Brain microvascular endothelial cell (primary cell): ENCODE data around the gene FBLN7.

Experiments used
- DNase-seq: peaks from one replicate; pipeline ENCODE4 v3.0.0-alpha.2; 2020
- H3K27ac ChIP-seq: fragments of 250-450 bp; sonication (Bioruptor Pico); 2 replicates; pipeline ENCODE4 v1.5.1; 2020; ENCODE audit warnings: mild to moderate bottlenecking, moderate library complexity
- H3K27me3 ChIP-seq: fragments of 250-450 bp; sonication (Bioruptor Pico); replicated peaks from 2 replicates; pipeline ENCODE4 v1.5.1; 2020; ENCODE audit warnings: mild to moderate bottlenecking
- H3K36me3 ChIP-seq: fragments of 250-450 bp; sonication (Bioruptor Pico); replicated peaks from 2 replicates; pipeline ENCODE4 v1.5.1; 2020; ENCODE audit warnings: mild to moderate bottlenecking
- H3K4me3 ChIP-seq: 2 replicates; pipeline ENCODE4 v1.5.1; 2011; ENCODE audit warnings: low read depth, mild to moderate bottlenecking, control low read depth, low read length, moderate library complexity
- in situ Hi-C: cut with HindIII; loops from 2 replicates; pipeline ENCODE4 v1.10.0; 2017; ENCODE audit warnings: low sequenced_read_pairs, low pct_ligation_motif_present
- TF ChIP-seq, protein P1 (sequence below): IDR thresholded peaks from 2 replicates; pipeline ENCODE4 v1.5.1; 2011; ENCODE audit warnings: low read depth, mild to moderate bottlenecking, moderate library complexity, low read length, control low read depth, inconsistent platforms; ENCODE audit errors: missing control alignments

The FBLN7 gene

DNA sequence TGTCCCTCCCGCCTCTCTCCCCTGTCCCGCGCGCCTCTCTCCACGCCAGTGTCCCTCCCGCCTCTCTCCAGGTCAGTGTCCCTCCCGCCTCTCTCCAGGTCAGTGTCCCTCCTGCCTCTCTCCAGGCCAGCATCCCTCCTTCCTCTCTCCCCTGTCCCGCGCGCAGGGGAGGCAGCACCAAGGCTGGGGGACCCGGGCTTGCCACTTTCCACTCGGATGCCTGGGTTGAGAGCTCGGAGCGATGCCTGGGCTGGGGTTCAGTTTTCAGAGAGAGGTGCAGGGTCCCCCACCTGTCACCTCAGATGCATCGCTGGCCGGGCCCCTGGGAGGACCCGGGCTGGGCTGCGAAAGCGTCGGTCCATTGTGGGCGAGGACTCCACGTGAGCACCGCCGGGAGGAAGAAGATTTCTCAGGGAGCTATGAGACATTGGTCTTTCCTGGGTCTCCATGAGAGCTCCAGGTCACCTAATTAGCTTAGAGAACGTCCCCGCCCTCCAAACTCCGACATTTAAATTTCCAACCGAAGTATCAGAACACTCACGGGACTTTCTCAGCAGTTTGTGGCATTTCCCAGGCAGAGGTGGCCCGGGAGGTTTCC lies 2.1 kb downstream of the FBLN7 start:
- DNase-seq: no peak
- Histone ChIP-seq H3K36me3 (no peaks in the 10 kb centered on the region), H3K4me3 (no peak overlapping the region), H3K27ac (no peak overlapping the region), H3K27me3 (peaks cover 1% of the 10 kb centered on the region)
- TF ChIP-seq, protein P1, sequence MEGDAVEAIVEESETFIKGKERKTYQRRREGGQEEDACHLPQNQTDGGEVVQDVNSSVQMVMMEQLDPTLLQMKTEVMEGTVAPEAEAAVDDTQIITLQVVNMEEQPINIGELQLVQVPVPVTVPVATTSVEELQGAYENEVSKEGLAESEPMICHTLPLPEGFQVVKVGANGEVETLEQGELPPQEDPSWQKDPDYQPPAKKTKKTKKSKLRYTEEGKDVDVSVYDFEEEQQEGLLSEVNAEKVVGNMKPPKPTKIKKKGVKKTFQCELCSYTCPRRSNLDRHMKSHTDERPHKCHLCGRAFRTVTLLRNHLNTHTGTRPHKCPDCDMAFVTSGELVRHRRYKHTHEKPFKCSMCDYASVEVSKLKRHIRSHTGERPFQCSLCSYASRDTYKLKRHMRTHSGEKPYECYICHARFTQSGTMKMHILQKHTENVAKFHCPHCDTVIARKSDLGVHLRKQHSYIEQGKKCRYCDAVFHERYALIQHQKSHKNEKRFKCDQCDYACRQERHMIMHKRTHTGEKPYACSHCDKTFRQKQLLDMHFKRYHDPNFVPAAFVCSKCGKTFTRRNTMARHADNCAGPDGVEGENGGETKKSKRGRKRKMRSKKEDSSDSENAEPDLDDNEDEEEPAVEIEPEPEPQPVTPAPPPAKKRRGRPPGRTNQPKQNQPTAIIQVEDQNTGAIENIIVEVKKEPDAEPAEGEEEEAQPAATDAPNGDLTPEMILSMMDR: no peak
- in situ Hi-C loops: no loop called here

DNA sequence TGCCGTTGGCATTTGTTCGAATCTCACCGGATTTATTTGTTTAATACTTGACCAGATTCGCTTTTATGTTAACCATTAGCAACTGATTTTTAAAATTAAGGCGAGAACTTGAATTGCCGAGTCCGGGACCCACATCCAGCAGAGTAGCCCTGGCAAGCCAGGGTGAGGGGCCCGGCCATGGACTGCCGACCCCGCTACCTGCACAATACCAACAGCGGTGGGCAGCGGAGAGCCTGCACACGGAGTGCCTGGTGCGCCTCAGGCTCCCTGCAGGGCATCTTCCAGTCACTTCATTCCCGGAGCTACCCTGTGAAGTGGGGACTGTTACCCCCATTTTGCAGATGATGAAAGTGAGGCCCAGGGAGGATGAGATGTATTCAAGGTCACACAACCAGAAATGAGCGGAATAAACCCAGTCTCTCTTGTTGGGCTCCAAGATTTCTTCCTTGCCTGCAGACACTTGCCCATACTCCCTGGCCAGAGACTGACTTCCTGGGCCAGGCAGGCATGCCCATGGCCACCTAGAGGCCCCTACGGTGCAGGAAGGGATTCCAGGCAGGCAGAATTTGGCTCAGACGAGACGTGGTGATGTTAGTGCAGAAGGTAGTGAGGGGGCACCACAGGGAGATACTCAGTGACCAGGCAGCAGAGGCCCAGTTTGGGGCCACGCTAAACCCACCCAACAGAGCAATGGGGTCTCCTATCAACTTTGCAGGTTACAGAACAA lies 2.9 kb downstream of the FBLN7 start:
- Histone ChIP-seq H3K27ac (no peak overlapping the region), H3K27me3 (peaks cover 1% of the 10 kb centered on the region), H3K4me3 (no peak overlapping the region), H3K36me3 (no peaks in the 10 kb centered on the region)
- TF ChIP-seq, protein P1: no peak
- no peak for DNase-seq
- in situ Hi-C loops: no loop called here

DNA sequence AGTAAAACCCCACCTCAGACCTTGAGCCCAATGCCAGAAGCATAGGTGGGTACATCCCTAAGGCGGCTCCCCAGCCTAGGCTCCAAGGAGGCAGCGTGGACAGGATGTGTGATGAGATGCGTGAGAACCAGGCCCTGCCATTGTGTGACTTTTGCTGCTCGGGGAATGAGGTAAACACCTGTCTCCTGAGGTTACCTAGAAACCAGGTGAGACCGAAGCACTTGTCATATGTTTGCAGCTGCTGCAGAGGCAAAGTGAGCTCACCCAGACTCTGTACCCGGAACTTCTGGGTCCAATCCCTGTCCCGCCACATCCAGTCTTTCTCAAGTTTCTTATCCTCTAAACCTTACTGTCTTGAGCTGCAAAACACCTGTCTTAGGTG lies 3.4 kb downstream of the FBLN7 start:
- no peak overlapping the region for H3K4me3 ChIP-seq
- TF ChIP-seq, protein P1: no peak
- H3K27me3 ChIP-seq: peaks cover 1% of the 10 kb centered on the region
- H3K36me3 ChIP-seq: no peaks in the 10 kb centered on the region
- in situ Hi-C loops: no loop called here
- DNase-seq: no peak
- no peak overlapping the region for H3K27ac ChIP-seq

DNA sequence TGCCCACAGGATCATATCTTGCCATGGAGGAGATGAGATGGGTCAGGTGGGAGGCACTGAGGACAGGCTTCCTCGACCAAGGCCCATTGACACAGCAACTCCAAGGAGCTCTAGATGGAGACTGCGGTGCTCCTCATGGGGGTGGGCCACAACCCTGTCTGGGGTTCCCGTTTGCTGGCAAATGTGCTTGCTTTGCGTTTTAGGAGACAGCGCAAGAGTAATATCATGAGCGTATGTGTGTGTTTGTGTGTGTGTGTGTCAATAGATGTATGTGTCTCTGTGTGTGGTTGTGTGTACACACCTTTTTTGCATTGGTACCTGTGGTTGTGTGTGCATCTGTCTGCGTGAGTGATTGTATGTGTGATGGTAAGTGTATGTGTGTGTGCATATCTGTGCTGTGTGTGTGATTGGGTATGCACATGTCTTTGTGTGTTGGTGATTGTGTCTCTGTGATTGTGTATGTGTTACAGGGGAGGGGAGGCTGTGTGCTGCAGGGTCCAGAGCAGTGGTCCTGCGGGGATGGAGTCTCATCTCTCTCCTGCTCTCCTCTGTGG lies 4.4 kb downstream of the FBLN7 start:
- TF ChIP-seq, protein P1: no peak
- no peak for DNase-seq
- Histone ChIP-seq H3K27me3 (peaks cover 1% of the 10 kb centered on the region), H3K4me3 (no peak overlapping the region), H3K36me3 (no peaks in the 10 kb centered on the region), H3K27ac (no peak overlapping the region)
- in situ Hi-C loops: no loop called here

DNA sequence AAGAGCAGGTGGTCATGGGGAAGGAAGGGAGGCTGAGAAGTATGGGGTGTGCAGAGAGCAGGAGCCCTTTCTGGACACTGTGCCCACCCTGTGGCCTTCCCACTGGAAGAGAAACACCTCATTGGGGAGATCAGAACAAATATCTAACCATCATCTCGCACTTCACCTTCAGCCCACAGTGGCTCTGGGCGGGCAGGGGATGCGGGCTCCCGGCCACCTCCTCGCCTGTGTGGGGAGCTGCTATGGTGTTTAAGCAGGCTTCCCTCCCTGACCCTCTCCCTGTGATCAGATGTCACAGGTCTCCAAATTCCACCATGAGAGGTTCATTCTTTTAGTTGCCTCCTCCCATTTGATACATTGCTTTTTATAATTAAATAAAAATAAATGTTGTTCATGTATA lies 5.0 kb downstream of the FBLN7 start:
- TF ChIP-seq, protein P1: no peak
- in situ Hi-C loops: no loop called here

More for the DNA sequence above, 5.0 kb downstream of the FBLN7 start:
- H3K36me3 ChIP-seq: no peaks in the 10 kb centered on the region
- H3K27ac ChIP-seq: no peak overlapping the region
- no peak for DNase-seq
- no peak overlapping the region for H3K4me3 ChIP-seq
- H3K27me3 ChIP-seq: peaks cover 1% of the 10 kb centered on the region
